Right lobe of liver (tissue), 4 donors: ENCODE measurements around the gene CEP83.

Experiments used
- POLR2A ChIP-seq: fragments of 450-650 bp; IDR thresholded peaks from one replicate; pipeline ENCODE4 v1.6.1; 2017; ENCODE audit warnings: antibody characterized with exemption, mild to moderate bottlenecking
- TF ChIP-seq, protein P1 (sequence below), 4 donors: fragments of 200-600 bp in 3 of 4; fragments of 450-650 bp in 1 of 4; IDR thresholded peaks; one replicate each; pipeline versions ENCODE4 v1.5.1 to v1.8.0; 2016 to 2022; ENCODE audit warnings: antibody characterized with exemption in 4 of 4, mild to moderate bottlenecking in 2 of 4
- donor health status: DM: no; HTN: no; CAD: no.
- donor health status: DM: no; HTN: no; CAD: no.
- donor health status: DM: no; HTN: yes; CAD: no.

DNA sequence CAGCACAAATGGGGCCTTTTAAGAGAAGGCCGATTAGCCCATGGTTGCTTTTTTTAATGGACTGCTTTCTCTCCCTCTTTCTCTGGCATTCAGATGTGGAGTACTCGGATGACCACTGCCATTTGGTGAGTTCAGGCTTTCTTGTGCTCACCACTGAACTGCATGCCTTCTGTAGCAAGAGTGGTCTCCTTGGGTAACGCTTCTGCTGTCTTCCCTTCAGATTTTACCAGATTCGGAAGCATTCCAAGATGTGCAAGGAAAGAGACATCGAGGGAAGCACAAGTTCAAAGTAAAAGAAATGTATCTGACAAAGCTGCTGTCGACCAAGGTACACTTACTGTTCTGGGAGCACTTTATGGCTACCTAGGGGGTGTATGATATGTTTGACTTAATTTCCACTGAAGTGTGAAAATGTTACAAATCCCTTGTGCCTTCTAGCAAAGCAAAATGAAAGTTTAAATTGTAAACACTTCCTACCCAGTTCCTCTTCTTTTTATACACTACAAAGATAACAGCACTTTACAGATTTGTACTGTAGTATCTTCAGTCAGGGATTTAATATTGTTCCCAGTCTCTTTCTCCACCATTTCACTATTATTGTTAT, 162.5 kb downstream of the CEP83 start:
- TF ChIP-seq, protein P1, sequence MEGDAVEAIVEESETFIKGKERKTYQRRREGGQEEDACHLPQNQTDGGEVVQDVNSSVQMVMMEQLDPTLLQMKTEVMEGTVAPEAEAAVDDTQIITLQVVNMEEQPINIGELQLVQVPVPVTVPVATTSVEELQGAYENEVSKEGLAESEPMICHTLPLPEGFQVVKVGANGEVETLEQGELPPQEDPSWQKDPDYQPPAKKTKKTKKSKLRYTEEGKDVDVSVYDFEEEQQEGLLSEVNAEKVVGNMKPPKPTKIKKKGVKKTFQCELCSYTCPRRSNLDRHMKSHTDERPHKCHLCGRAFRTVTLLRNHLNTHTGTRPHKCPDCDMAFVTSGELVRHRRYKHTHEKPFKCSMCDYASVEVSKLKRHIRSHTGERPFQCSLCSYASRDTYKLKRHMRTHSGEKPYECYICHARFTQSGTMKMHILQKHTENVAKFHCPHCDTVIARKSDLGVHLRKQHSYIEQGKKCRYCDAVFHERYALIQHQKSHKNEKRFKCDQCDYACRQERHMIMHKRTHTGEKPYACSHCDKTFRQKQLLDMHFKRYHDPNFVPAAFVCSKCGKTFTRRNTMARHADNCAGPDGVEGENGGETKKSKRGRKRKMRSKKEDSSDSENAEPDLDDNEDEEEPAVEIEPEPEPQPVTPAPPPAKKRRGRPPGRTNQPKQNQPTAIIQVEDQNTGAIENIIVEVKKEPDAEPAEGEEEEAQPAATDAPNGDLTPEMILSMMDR (IDR thresholded peaks at IDR 0.05): no peak
- TF ChIP-seq POLR2A: no peak
